ENCODE measurements around the gene CLIC1.
A peak's percentile ranks its signal among the peaks of the same experiment; 100 is the strongest.

CLIC1 gene

GRCh38 chr6:31737991-31738979 lies 2.0 kb upstream of the CLIC1 start:
- Histone ChIP-seq H3K4me1 (ENCODE audit: insufficient read depth, low read length) (peaks cover 22% of the 10 kb centered on the region), H3K9ac (ENCODE audit: low read depth, low read length) (peak overlapping the region; percentile 52; the same call in 1 of the 2 replicates), H3K36me3 (ENCODE audit: insufficient read depth, low read length) (peaks cover 20% of the 10 kb centered on the region), H3K9me3 (ENCODE audit: control insufficient read depth, insufficient read depth, low read length) (no peaks in the 10 kb centered on the region)

DNA sequence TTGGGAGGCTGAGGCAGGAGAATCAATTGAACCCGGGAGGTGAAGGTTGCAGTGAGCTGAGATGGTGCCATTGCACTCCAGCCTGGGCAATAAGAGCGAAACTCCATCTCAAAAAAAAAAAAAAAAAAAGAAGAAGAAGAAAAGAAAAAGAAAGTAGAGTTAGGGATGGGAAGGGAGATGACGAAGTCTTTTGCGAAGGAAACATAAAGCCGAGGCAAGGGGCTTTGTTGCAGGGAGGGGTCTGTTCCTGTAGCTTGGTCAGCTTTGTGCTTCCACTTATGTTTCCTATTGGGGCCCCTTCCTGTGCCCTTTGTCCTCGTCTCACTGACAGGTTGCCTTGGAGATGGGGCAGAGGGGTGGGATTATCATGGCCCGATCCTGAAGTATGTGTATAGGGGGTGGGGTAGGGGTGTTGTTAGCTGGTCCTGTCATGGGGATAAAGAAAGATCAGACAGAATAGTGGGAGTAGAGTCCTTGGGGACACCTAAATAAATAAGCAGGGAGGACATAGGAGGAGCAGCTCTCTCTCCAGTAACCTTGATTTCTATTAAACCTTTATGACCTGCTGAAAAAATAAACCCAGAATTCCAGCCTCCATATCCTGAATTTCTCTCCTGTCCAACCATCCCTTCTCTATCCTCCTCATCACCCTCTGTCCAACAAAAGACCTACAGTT lies 1.1 kb upstream of the CLIC1 start:
- H3K9me3 ChIP-seq (ENCODE audit: control insufficient read depth, insufficient read depth, low read length) = no peaks in the 10 kb centered on the region
- H3K36me3 ChIP-seq (ENCODE audit: insufficient read depth, low read length) = peaks cover 20% of the 10 kb centered on the region
- H3K4me1 ChIP-seq (ENCODE audit: insufficient read depth, low read length) = peaks cover 22% of the 10 kb centered on the region
- peak overlapping the region; percentile 100; the same call in 1 of the 2 replicates for H3K9ac ChIP-seq (ENCODE audit: low read depth, low read length)

DNA sequence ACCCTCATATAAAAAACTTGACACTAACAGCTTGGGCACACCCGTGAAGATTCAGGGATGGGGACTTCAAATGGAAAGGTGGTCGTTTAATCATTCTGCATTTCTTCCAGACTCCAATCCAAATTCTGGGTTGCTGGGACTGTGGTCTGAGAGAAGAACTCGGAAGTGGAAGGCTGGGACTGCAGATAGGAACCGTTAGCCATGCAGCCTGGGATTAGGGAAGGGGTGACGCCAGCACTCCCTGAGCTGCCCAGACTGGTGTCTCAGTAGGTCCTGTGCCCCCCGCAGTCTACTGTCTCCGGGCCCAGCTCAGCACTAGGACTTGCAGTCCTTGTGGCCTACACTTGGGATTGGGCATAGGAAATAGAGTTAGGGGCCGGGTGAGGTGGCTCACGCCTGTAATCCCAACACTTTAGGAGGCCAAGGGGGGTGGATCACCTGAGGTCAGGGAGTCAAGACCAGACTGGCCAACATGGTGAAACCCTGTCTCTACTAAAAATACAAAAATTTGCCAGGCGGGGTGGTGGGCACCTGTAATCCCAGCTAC lies 511 bp upstream of the CLIC1 start:
- no peaks in the 10 kb centered on the region for H3K9me3 ChIP-seq (ENCODE audit: control insufficient read depth, insufficient read depth, low read length)
- peaks cover 21% of the 10 kb centered on the region for H3K36me3 ChIP-seq (ENCODE audit: insufficient read depth, low read length)
- H3K9ac ChIP-seq (ENCODE audit: low read depth, low read length) = peak overlapping the region; percentile 100
- peaks cover 22% of the 10 kb centered on the region for H3K4me1 ChIP-seq (ENCODE audit: insufficient read depth, low read length)

GRCh38 chr6:31734821-31735406 lies 1.4 kb downstream of the CLIC1 start:
- Histone ChIP-seq H3K36me3 (ENCODE audit: insufficient read depth, low read length) (peaks cover 21% of the 10 kb centered on the region), H3K4me1 (ENCODE audit: insufficient read depth, low read length) (peaks cover 22% of the 10 kb centered on the region), H3K9me3 (ENCODE audit: control insufficient read depth, insufficient read depth, low read length) (no peaks in the 10 kb centered on the region), H3K9ac (ENCODE audit: low read depth, low read length) (peak overlapping the region; percentile 100)

DNA sequence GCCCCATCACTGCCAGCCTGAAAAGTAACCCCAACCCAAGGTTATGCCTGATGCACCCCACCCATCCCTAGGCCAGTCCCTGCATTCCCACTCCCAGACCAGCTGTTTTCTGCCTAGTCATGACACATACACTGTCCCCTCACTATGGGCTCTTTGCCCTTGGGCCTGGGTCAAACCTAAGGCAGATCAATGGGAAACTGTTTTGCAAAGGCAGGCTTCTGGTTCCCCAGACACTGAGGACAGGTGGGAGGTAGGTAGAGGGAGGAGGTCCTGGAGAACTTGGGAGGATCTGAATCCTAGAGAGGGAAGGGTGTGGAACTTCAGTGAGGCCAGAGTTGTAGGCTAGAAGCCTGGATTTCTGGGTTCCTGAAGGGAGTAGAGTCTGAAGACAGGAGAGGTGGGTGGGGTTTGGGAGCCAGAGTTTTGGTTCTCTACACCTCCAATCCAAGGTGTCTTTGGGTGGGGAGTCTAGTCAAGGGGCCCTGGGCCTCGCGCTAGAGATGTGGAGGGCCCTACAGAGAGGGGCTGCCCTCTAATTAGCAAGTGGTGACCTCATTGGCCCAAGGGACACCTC lies 2.0 kb downstream of the CLIC1 start:
- peaks cover 21% of the 10 kb centered on the region for H3K36me3 ChIP-seq (ENCODE audit: insufficient read depth, low read length)
- no peaks in the 10 kb centered on the region for H3K9me3 ChIP-seq (ENCODE audit: control insufficient read depth, insufficient read depth, low read length)
- H3K4me1 ChIP-seq (ENCODE audit: insufficient read depth, low read length) = peaks cover 22% of the 10 kb centered on the region
- peak overlapping the region; percentile 100 for H3K9ac ChIP-seq (ENCODE audit: low read depth, low read length)

- H3K4me1 ChIP-seq (ENCODE audit: insufficient read depth, low read length) = peaks cover 21% of the 10 kb centered on the region
- no peaks in the 10 kb centered on the region for H3K9me3 ChIP-seq (ENCODE audit: control insufficient read depth, insufficient read depth, low read length)
- H3K36me3 ChIP-seq (ENCODE audit: insufficient read depth, low read length) = peaks cover 21% of the 10 kb centered on the region
- H3K9ac ChIP-seq (ENCODE audit: low read depth, low read length) = no peak overlapping the region
Measured at GRCh38 chr6:31733734-31734133, 2.6 kb downstream of the CLIC1 start.

DNA sequence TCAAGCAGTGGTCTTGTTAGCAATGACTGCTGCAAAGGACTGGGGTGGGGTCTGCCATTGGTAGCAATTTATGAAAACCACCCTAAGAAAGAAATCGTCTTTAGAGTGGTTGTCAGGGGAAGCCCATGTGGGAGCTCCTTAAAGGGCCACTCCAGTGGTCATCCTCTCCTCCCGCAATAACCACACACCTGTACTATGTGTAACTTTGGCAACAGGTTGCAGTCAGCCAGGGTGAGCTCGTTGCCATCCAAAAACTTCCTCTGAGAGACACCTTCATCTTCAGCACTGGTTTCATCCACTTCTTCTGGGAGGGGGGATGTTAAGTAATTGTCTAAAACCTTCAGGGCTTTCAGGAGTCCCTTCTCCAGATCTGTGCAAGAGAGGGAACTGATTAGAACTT lies 4.3 kb downstream of the CLIC1 start:
- H3K36me3 ChIP-seq (ENCODE audit: insufficient read depth, low read length) = peaks cover 21% of the 10 kb centered on the region
- no peaks in the 10 kb centered on the region for H3K9me3 ChIP-seq (ENCODE audit: control insufficient read depth, insufficient read depth, low read length)
- H3K9ac ChIP-seq (ENCODE audit: low read depth, low read length) = no peak overlapping the region
- peaks cover 8% of the 10 kb centered on the region for H3K4me1 ChIP-seq (ENCODE audit: insufficient read depth, low read length)

- Histone ChIP-seq H3K9me3 (ENCODE audit: control insufficient read depth, insufficient read depth, low read length) (no peaks in the 10 kb centered on the region), H3K9ac (ENCODE audit: low read depth, low read length) (peak overlapping the region; percentile 85; the same call in 1 of the 2 replicates), H3K36me3 (ENCODE audit: insufficient read depth, low read length) (peaks cover 21% of the 10 kb centered on the region), H3K4me1 (ENCODE audit: insufficient read depth, low read length) (peaks cover 8% of the 10 kb centered on the region)
Measured at GRCh38 chr6:31730631-31731086, 5.7 kb downstream of the CLIC1 start.

GRCh38 chr6:31729979-31730630 lies 6.2 kb downstream of the CLIC1 start:
- Histone ChIP-seq H3K36me3 (ENCODE audit: insufficient read depth, low read length) (peaks cover 21% of the 10 kb centered on the region), H3K9ac (ENCODE audit: low read depth, low read length) (peak overlapping the region; percentile 85), H3K9me3 (ENCODE audit: control insufficient read depth, insufficient read depth, low read length) (no peaks in the 10 kb centered on the region), H3K4me1 (ENCODE audit: insufficient read depth, low read length) (peaks cover 8% of the 10 kb centered on the region)

DNA sequence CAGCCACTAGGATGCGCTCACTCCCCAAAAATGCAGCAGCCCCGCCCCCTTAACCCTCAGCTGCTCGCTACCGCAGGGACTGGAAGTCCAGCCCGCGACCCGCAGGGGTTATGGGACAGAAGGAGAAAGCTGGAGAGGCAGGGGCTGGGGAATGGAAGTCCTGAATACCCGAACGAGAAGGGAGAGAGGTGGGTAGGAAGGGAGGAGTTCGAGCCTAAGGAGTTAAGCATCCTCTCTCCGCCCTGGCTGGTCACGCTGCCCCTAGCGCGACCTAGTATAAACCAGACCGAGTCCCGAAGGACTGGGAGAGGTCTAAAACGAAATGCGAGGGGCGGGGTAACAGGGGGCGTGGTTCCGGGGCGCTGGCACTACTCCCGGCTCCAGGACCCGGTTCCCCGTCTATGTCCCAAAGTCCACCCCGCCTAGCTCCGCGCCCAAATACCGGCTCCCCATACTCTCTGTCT lies 6.8 kb downstream of the CLIC1 start:
- peaks cover 21% of the 10 kb centered on the region for H3K36me3 ChIP-seq (ENCODE audit: insufficient read depth, low read length)
- no peaks in the 10 kb centered on the region for H3K9me3 ChIP-seq (ENCODE audit: control insufficient read depth, insufficient read depth, low read length)
- H3K4me1 ChIP-seq (ENCODE audit: insufficient read depth, low read length) = peaks cover 8% of the 10 kb centered on the region
- peak overlapping the region; percentile 85 for H3K9ac ChIP-seq (ENCODE audit: low read depth, low read length)

- Histone ChIP-seq H3K36me3 (ENCODE audit: insufficient read depth, low read length) (peaks cover 19% of the 10 kb centered on the region), H3K4me1 (ENCODE audit: insufficient read depth, low read length) (peaks cover 2% of the 10 kb centered on the region), H3K9me3 (ENCODE audit: control insufficient read depth, insufficient read depth, low read length) (no peaks in the 10 kb centered on the region), H3K9ac (ENCODE audit: low read depth, low read length) (peak within 1 kb of the TSS; percentile 85)
Measured at GRCh38 chr6:31728767-31729514, 7.4 kb downstream of the CLIC1 start, which contains the start of gene DDAH2. Gene DDAH2 (minus strand): TSS chr6:31729299. CDS start chr6:31729161, 138 bp downstream.

DNA sequence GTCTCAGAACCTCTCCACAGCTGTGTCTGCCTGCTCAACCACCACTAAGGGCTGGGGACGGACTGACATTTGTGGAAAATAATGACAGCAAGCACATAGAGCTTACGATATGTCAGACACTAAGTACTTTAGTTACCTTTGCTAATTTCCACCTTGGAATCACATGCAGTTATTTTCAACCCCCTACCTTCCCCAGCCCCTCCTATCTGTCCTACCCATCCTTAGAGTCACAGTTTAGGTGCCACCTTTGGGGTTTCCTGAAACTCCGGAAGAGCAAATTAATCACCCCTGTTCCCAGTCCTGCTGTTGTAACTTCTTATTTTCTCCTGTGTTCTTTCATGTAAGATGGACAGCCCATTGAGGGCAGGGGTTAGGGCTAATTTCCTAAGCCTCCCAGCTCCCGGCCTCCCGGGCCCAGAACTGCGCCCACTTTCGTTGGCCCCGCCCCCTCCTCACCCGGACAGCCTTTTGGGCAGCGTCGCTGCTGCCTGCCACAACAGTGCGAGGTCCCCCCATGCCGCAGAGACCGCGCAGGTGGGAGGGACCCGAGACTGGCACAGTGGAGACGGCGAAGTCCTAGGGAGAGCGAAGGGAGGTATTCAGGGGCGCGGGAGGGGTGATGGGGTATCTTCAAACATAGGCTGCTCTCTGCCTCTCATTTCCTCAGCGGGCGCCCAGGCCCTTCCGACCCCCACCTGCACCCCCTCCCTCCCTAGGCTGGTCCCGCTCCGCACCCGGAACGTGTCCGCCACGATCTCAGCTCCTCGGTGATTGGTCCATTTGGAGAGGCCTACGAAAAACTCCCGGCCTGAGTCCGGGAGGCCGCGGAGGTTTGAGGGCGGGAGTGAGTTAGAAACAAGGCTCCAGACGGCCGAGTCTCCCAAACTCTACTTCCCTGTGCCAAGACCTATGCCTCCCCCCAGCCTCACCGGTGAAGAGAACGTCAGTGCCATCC lies 8.3 kb downstream of the CLIC1 start:
- Histone ChIP-seq H3K36me3 (ENCODE audit: insufficient read depth, low read length) (peaks cover 10% of the 10 kb centered on the region), H3K4me1 (ENCODE audit: insufficient read depth, low read length) (no peaks in the 10 kb centered on the region; the same call in 1 of the 2 replicates), H3K9me3 (ENCODE audit: control insufficient read depth, insufficient read depth, low read length) (no peaks in the 10 kb centered on the region), H3K9ac (ENCODE audit: low read depth, low read length) (peak overlapping the region; percentile 85)
